Stimulated activated CD8-positive, alpha-beta memory T cell treated with anti-CD3 and anti-CD28 coated beads, Interleukin-4, amount 100 ng/mL, for 24 hours (primary cell): ENCODE results near the gene RAD18.

Experiments
- DNase-seq: peaks from one replicate; pipeline ENCODE4 v3.0.0-alpha.2; 2020; ENCODE audit warnings: low read depth

Gene RAD18

DNA sequence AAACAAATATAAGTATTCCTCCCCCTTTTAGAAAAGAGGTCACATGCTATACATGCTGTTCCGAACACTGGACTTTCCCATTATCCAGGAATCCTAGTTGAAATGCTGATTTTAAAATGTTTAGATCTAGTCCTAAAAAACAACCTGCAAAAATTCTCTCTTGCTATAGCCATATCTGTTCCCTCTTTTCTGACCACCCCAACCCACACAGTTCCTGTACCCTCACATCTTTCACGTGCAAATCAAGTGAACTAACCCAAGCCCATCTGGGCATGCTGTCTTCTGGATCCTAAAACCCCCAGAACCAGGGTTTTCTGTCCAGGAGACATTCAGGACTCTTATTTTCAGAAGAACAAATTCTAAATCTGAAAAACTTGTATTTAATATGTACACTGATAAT lies 67.4 kb downstream of the RAD18 start:
- DNase-seq: no peak

DNA sequence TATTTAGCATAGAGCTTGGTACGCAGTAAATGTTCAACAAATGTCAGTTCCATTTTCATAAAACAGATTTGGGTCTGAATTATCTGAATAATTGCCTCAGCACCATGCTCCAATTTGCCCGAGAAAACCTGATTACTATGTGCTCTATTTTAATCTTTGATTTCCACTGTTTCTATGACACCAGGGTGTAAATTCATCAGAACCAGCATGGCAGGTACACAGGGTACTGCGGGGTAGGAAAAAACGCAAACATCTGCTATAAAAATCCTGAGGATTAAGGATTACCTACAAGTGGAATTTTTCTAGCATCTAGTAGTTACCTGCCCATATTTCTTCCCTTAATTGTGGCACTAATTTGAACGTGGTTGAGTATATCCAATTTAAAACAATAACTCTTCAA lies 70.3 kb downstream of the RAD18 start:
- no peak for DNase-seq

DNA sequence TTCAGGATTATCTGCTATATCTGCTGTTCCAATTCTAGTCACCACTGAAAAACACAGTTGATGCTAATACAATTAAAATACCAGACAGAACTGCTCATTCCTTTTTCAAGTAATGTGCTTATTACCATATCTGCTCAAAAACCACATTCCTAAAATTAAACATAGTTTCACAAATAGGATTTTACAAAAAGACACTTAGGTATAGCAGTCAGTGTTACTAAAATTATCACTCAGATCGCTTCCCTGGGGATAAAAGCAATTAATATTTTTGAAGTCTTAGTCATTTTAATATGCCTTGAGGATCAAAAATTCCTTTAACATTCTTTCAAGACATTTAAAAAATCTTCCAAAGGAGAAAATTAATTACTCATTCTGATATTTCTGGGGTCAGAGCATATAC lies 71.5 kb downstream of the RAD18 start:
- no peak for DNase-seq

DNA sequence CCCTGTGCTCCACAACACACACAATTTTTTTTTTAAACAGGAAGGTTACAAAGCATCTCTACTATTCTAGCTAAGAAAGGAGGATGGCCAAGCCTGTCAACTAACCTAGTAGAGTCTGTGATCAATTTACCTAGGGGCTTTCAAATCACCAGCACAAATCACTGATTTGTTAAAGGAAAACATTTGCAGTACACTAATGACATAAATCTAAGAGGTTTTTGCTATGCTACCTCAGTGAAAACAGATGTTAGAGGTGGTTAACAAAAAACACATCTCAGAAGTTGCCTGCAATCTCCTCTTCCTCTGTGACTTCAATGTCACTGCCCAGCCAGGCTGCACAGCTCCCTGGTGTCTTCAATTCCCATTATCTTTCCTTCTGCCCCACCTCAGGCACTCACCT lies 72.0 kb downstream of the RAD18 start:
- no peak for DNase-seq

DNA sequence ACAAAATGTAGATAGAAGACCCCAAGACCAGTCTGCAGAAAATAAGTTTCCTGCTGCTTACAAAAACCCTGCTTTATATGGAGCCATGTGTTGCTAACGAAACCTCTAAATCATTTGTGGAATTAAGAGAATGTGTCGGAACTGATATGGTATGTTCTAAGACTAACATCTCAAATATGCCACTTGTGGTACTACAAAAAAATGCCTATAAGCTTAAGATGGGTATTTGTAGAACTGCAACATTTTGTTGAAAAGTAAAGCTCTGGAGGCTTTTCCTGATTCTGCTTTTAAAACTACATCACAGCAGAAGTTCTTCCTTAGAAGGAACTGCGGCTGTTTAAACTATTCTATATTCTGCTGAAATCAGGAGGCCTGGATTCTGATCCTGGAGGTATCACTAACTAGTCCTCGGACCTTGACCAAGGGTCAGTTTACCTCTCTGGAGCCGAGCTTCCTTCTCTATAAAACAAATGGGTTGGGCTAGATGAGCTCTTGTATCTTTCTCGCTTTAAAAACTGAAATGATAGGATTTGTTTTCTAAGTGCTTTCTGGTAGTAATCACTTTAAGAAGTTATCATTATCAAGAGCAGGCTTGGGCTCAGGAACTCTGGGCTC lies 74.9 kb downstream of the RAD18 start:
- no peak for DNase-seq

DNA sequence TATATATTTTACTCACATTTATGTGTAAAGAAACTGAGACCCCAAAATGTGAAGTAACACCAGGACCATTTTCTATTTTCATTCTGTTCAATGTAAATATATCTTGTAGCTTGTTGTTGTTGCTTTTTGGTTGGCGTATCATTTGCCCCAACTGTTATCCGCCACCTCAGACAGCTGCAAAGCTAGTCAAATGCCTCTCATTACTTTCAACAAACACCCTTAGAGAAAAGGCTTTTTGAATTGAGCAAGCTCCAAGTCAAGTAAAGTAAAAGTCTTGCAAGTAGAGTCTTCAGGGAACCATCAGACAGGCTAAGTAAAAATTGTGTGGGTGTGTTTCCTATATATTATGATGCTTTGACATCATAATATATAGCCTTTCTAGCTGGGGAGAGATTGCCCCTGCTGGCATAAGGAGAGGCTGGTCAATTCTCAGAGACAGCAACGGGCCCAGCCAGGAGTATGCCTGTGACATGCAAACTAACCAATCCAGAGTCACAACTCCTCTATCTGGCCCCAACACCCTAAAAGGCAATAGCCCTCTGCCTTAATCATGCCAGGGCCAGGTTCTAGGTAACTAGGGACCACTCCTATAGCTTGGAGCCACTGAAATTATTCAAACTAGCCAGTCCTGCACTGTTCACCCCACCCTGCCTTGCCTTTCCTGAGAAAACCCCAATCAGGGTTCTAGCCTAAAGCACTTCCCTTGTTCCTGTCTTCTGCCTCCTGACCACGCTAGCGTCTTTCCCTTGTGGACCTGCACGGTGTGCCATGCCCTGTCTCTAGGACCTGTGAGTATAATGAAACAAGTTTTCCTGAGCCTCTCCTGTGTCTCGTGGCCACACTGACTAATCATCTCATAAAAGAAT lies 75.6 kb downstream of the RAD18 start:
- no peak for DNase-seq

DNA sequence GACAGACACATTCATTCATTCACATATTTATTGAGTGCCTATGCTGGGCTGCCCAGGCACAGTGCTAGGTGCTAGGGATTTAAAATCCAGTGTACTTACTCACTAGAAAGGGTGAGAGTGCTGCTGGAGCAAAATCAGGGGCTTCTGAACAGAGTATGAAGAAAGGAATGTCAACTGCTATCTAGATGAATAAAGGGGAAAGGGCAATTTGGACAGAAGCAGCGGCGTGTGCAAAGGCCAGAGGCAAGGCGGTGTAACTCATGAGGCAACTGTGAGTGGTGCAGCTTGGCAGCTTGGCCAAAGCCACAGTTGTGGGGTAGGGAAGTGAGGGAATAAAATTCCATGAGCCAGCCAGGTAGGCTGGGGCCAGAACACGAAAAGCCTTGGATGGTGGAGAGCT lies 76.7 kb downstream of the RAD18 start:
- no peak for DNase-seq

DNA sequence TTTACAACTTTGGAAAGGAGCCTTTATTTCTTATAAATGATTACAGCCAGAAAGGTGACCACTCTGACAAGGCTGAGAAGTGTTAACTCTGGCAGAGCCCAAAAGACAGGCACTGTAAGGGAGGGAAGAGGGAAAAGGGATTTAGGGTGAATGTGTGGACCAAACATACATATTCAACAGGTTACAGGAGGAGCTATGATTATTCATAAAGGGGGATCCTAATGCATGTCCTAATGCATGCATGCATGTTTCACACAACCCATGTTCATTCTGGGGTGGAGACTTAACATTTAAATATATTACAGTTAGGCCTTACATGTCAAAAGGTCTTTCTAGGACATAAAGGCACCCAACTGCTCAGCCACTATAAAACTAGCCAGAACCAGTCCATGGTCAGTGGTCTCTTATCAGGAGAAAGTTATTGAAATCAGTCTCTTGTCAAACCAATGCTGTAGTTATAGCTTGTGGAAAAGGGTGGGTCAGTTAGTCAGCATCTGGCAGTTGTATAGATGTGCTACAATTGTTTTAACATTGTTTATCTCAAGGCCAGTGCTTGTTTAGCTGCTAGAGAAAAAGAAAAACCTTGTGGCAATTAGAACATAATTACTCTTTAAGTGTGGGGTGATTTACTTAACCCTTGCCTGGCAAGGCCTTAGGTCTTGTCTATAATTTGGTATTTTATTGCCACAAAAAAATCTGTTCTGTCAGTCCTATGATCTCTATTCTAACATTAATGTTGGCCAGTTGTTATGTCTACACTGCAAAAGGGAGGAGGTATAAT lies 77.5 kb downstream of the RAD18 start:
- no peak for DNase-seq

DNA sequence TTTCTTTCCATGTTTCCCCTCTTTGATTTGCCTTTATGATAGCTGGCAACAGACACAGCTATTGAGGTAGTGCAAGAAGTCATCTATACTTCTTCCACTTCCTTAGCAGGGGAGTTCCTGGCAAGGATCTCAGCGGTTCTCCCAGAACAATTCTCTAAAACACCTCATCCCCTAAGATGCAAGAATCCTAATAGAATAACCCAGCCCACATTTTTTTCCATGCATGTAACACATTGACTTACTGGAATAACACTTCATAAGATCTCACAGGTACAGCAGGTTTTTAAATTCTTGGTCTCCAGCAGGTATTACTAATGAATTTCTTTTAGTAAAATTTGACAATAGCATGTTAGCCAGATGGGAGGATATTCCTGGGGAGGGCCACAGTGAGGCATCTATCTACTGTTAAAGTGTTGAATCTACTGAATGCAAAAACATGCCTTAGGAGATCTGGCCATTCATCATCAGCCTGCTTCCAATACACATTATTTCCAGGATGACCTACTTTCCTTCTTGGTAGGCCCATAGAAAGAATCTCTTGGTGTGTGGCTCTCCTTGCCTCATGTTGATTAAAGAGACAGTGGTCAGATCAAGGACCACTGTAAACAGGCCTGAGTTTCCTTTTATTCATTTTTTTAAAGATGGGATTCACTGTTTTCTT lies 78.5 kb downstream of the RAD18 start:
- DNase-seq: no peak

DNA sequence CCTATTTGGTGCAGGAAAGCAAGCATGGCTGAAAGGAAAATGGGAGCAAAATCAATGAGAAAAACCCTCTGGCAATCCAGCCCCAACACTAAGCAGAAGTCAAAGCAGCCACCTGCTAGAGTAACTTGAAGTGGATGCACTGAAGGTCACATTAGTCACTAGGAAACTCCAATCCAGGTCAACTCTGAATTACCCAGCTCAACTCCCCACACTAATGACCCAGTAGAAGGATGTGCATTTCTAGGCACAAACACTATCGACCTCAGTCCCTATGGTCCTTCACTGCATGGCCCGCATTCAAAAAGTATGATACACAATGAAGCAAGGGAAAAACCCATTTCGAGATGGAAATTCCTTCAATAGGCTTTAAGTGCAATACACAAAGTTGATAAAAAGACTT lies 80.6 kb downstream of the RAD18 start:
- DNase-seq: no peak

DNA sequence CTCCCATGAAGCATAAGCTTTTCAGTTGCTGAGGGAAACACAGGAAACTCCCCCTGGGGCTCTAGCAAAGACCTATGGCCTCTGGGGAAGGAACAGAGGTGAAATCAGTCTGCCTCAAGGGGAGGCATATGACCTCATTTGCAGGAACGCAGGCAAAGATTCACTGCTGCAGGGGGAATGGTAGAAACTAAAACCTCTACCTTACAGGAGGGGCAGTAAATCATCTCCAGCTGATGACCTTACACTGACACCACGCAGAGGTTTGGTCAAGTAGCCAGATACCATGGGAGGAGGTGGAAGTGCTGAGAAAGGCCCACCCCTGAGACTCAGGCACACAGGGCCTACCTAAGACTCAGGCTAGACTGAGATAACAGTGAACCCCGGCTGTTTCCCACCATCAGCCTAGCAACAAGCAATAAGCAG lies 81.1 kb downstream of the RAD18 start:
- no peak for DNase-seq

DNA sequence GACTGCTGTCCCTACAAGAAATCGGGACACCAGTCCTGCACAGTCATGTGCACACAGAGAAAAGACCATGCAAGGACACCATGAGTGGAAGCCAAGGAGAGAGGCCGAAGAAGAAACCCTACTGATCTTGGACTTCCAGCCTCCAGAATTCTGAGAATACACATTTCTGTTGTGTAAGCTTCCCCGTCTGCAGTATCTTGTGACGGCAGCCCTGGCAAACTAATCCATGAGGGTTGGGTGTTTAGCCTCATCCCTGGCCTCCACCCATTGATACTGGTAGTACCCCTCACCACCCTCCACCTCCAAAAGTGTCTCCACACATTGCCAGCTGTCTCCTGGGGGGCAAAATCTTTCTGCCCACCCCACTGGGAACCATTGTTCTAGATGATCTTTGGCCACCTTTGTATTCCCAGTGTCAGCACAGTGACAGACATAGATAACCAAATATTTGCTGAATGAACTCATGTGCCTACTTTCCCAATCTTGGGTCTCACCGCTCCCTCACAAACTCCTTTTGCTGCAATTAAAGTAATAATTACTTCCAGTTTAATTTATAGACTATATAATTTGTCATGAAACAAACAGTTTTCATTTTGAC lies 83.8 kb downstream of the RAD18 start:
- DNase-seq: no peak

DNA sequence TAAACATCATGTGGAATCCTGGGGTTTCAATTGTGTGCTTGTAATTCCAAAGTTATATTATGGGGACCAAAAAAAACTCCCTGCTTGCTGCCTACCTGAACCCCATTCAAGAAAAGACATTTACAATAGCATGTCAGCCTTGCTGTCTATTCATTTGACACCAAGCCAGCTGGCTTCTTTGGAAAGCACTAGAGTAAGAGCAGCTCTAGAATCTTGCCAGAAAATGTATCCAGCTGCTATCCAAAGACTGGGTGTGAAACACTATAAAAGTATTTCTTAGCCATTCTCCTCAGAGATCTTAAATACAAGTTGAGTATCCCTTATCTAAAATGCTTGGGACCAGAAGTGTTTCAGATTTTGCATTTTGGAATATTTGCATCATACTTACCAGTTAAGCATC lies 87.4 kb downstream of the RAD18 start:
- DNase-seq: no peak

DNA sequence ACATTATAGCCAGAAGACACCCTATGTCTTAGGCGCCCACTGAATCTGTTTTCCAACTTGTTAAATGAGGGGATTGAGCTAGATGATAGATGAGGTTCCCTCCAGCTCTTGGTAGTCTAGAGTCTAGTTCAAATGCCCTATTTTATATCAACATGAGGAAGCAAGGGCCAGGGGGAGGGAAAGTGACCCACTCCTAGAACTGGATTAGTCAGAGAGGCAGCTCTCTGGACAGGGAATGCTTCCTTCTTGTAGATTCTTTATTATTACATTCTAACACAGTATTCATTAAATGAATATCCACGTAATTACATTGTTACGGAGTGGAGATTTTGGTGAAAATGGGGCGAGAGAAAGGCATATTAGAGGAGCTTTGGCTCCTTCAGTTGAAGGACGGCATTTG lies 89.5 kb downstream of the RAD18 start:
- no peak for DNase-seq

DNA sequence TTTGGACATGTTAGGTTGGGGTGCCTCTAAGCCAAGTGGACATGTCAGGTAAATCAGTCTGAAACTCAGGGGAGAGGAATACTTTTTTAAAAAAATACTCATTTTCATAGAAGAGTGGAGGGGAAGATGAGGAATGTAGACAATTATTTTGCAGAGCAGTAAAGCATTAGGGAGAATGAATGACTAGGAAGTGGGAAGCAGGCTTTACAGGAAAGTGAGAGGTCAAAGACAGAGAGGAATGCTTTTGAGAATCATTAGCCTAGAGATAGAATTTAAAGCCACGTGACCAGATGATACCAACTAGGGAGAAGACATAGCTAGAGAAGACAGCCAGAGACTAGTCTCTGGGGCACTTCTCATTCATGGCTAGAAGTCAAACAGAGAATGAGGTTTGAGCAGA lies 91.0 kb downstream of the RAD18 start:
- no peak for DNase-seq

DNA sequence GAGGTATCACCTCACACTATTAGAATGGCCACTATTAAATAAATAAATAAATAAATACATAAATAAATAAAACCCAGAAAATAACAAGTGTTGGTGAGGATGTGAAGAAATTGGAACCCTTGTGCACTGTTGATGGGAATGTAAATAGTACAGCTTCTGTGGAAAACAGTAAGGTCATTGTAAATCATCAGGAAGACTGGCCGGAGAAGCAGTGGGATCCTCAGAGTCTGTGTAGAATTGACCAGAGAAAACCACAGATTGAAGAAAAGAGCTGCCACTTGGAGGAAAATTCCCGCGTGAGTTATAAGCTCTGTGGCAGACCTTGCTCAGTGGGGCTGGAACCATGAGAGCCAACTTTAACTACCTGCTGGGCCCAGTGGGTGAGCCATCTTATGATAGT lies 92.0 kb downstream of the RAD18 start:
- DNase-seq: no peak

DNA sequence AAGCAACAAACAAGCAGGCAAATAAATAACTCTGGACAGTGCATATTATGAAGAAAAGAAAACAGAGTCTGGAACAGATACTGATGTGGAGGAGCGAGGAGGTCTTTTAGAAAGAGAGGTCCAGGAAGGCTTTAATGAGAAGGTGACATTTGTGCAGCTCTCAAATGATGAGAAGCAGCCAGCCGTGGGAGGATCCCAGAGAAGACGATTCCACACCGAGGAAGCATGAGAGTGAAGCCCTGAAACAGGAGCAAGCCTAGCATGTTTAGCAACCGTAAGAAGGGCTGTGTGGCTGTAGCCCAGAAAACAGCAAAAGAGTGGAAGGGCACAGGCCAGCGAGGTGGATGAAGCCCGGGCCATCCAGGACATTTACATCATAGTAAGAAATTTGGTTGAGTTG lies 93.1 kb downstream of the RAD18 start:
- no peak for DNase-seq

DNA sequence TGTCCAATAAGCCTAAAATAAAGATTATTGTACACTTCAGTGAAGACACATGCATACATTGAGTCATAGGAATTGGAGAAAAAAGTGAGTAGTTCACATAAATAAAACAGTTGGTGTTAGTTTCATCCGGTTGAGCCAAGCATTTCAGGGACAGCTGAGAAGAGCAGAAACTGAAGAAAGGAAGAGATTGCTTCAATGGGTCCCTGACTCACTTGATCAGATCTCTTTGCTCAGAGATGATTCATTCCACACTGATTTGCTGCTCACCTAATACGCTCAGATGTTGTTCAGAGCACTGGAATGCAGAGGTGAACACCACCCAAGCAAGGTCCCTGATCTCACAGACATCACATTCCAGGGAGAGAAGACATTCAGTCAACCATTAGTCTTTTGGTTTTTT lies 93.7 kb downstream of the RAD18 start:
- no peak for DNase-seq

DNA sequence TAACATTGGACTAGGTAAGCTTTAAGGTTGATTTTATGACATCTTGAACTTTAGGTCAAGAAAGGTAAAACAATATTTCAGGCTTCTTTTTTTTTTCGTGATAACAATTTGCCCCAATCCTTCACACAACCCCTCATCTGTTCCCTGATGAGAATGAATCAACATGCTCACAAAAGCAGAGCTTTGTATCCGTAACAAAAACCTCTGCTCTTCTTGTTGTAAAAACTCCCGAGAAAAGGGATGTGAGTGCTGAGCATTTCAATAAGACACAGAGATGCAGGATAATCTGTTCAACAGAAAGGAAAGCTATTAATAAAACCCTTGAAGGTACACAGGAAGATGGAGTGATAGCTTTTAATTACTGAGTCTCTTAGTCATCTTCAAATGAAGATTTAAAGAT lies 94.3 kb downstream of the RAD18 start:
- no peak for DNase-seq

DNA sequence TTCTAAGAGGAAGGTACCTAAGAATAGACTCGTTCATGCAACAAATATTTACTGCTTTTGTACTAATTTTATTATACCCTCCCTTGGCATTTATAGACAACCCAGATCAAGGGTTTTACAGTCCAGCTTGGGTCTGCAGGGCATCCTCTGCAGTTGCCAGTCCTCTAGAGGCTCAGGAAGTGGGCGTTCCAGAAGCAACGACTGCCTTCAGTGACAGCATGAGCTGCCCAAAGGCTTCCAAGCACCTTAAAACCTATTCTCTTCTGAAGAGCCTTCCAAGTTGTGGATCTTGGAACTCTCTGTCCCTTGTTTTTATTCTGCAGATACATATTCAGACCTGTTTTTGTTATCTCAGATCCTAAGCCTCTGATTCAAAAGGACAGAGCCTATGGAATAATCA lies 95.6 kb downstream of the RAD18 start:
- DNase-seq: no peak

DNA sequence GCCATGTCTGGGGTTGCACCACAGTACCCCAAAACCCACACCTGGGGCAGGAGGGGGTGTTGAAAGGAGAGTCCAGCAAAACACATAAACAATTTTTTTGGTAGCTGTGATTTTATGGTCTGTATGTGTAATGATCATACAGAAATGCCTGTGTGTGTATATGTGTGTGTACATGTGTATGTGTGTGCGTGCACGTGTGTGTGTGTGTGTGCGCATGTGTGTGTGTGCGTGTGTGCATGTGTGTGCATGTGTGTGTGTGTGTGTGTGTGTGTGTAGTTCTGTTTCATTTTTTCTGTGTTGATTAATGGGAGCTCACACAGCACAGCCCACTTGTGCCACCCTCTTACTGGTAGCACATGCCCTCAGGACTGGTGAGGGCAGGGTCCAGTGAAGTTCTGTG lies 97.6 kb downstream of the RAD18 start:
- DNase-seq: no peak
